HG03432 (cell line): ENCODE data around the gene ARHGEF10L.

ENCODE experiments used
- ATAC-seq: cut with Tn5 transposase; IDR thresholded peaks from one replicate; pipeline ENCODE4 v1.9.1; 2021; ENCODE audit warnings: mild to moderate bottlenecking, moderate library complexity; ENCODE audit not compliant: unreplicated experiment

Gene ARHGEF10L

DNA sequence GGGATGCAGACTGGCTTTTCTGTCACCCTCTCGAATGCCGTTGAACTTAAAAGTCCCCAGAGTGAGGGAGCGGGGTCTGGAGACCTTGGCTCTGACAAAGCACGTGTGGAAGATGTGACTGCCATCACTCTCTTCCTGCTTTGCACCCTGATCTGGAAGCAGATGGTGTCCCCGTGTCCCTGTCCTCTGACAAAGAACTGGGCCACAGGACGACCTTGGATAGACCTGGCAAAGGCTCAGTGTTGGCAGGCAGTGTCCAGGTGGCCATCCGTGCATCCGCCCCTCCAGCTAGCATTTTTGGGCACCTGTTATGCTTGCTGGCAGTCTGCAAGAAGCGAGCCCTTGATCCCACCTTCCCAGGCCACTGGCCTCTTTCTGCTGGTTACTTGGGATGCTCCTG, 27.4 kb downstream of the ARHGEF10L start:
- no peak for ATAC-seq

DNA sequence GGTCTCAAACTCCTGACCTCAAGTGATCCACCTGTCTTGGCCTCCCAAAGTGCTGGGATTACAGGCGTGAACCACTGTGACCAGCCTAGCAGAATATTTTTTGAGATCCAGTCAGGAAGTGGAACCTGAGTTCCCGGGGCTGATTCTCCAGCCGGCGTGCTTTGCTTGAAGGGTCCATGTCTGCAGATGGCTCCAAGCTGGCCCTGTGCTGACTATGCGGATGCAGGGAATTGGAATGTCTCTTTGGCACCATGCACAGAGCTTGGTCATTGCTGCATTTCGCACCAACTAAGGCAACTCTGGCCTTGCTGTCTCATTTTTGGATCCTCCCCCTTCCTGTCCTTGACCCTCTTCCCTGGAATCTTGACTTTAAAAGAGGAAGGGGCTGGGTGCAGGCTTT, 28.1 kb downstream of the ARHGEF10L start:
- no peak for ATAC-seq

- no peak for ATAC-seq
Measured at GRCh38 chr1:17568014-17568900, 28.8 kb downstream of the ARHGEF10L start.

GRCh38 chr1:17569200-17570139, 30.0 kb downstream of the ARHGEF10L start:
- no peak for ATAC-seq

- no peak for ATAC-seq
Measured at GRCh38 chr1:17570228-17570627, 30.7 kb downstream of the ARHGEF10L start.

DNA sequence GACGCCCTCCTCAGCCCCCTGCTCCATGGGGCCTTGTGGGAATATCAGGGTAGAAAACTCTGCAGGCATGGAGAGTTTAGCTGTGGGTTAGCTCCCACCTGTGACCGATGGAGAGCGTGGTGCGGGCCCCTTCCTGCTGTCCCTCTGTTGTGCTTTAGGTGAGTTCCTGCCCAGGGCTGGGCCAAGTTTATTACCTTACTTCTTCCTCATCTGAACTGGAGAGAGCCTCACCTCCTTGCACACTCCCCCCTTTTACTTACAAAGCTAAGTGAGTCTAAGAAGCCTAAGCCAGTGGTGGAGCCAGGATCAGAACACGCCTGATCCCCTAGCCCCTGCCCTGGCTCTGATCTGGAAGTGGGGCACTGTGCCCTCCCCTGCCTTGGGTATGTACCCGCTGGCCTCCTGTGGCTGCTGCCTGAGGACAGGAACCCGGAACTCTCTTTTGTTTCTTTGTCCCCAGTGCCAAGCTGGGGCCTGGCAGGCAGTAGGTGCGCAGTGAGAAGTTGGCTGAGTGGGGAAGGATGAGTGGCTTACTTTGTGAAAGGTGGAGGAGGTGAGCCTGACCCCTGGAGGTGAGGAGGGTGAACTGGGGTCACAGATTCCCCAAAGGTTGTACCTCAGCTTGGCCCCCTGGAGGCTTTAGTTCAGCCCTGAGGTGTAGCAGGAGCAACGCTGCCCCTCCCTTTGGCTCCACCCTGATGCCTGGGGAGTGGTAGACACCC, 32.9 kb downstream of the ARHGEF10L start:
- no peak for ATAC-seq

DNA sequence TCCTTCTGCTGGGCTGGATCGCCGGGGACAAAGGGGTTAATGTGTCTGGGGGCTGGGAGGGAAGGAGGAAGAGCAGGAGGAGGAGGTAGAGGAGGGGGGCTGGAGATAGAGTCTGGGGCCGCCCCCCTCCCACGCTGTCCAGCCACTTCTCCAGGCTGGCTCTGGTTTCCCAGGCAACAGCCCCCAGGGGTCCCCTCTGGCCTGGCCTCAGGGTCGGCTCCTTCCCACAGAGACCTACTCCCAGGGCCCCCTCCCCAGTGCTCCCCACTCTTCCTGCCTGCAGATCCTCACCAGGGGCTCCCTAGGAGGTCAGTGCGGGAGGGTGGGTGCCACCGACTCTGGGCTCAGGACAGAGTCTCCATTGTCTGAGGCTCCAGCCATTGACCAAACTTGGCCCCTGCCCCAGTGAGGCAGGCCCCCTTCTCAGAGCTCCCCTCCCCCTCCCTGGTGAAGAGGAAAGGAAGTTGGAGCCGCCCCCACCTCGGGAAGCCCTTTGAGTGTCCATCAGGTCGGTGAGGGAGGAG, 34.1 kb downstream of the ARHGEF10L start:
- no peak for ATAC-seq

DNA sequence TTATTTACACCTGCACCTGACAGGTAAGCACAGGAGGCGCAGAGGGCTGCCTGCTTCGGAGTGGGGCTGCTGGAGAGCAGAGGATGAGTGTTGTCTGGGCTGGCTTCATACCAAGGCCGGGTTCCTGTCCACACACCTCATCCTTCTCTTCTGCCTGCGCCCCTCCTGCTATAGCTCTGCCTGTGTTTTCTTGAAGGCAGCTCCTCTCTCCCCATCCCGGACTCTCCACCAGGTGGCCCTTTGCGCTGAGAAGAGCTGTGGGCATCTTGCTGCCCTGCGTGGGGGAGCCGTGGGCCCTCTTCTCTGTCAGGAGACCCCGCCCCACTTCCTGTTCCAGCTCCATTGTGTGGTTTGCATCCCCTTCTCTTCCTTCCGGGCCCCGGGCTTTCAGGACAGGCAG, 35.0 kb downstream of the ARHGEF10L start:
- no peak for ATAC-seq

DNA sequence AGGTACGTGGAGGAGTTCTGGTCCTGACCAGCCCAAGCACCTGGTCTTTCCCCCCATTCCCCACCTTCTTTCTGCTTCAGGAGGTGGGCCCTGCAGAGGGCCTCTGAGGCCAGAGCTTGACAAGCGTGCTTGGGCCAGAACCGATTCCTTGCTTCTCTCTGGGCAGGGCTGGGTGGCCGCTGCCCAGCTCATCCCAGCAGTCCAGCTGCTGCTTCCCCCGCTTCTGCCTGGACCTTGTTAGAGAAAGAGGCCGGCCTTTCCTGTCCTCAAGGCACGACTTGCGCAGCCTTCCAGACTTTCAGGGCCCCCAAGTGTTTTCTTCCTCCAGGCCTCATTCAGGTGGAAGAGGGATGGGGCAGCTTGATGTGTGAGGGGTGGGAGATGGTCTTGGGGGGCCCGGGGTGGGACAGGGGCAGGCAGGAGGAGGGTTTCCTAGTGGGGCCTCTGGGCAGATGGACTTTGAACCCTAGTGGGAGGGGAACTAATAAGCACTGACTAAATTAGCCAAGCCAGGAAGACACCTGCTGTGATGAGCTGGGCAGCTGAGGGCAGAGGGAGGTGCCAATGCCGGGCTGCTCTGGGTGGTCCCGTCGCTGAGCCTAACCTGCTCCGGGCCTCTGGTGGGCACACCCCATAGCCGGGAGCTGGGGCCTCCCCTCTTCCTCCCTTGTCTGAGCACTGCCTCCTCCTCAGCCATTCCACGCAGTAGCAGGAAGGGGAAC, 36.5 kb downstream of the ARHGEF10L start:
- no peak for ATAC-seq

- ATAC-seq: no peak
Measured at GRCh38 chr1:17576519-17576853, 37.0 kb downstream of the ARHGEF10L start.

GRCh38 chr1:17577907-17578297, 38.4 kb downstream of the ARHGEF10L start:
- no peak for ATAC-seq

GRCh38 chr1:17579951-17580939, 40.7 kb downstream of the ARHGEF10L start:
- no peak for ATAC-seq

DNA sequence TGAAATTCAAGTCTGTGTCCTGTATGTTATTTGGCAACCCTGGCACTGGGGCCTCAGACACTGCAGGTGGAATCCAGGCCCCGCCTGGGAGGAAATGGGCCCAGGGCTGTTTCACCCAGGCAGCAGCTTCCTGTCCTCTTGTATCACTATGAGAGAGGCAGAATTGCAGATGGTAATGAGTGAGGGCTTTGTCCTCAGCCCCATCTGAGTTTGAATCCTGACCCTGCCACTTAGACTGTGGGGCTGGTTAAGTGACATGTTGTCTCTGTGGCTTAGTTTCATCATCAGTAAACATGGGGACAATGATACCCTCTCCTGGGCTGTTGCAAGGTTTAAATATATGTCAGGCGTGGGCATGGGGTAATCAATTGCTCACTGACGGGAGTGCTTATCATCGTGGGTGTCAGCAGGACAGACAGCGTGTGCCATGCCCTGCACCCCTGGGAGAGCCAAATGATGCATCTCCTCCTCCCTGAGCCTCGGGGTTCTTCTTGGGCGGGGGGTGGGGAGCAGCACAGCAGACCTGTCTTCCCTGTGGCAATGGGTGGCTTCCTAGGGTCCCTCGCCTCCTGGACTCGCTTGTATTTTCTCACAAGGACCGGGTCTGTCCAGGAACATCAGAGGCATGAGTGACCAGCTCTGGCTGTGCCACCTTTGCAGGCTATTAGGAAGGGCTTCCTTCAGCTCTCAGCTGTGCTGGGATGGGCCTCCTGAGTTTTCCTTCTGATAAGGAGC, 42.1 kb downstream of the ARHGEF10L start:
- no peak for ATAC-seq

DNA sequence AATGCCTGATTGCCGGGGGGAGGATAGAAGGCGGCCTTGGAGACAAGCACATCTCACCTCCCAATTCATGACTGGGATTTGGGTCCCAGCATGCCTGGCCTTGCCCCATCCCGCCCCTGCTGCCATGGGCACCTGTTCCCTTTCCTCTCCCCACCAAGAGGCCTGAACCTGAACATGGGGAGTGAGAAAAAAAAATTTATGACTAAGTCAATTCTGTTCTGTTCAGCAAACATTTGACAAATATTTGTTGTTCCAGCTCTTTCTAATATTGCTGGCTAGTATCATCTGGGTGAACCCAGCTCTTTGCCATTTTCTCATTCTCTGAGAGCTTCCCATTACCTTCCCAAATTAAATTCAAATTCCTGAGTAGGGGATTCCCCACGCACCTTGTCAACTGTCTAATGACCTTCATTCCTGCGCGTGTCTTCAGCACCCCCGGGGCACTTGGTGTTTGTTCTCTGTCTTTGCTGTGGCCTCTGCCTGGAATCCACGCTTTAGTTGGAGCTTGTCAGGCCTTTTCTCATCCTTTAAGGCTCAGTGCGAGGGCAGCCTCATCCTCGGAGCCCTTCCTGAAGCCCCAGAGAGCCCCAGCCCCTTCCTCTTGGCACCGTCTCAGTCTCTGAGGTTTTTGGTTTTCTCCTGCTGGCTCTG, 42.8 kb downstream of the ARHGEF10L start:
- no peak for ATAC-seq

- ATAC-seq: no peak
Measured at GRCh38 chr1:17584539-17584938, 45.0 kb downstream of the ARHGEF10L start.

- no peak for ATAC-seq
Measured at GRCh38 chr1:17585266-17585987, 45.9 kb downstream of the ARHGEF10L start.
